ENCODE results near the gene SMIM8. TPM values are rescaled to one million over a fixed set of nuclear protein-coding genes. Genes with fewer than 3 reads are reported as not detected.

The SMIM8 gene
- total and polyA plus RNA-seq, 2 donors (not counting 1 experiment from before 2014, with no cell fraction given): 3.7 to 19.1 TPM

GRCh38 chr6:87364602-87365252, 42.3 kb downstream of the SMIM8 start:
- CTCF ChIA-PET: interaction anchor here (1.7 kb wide), 1 partner anchor 28 kb away, joined by 6 read pairs; no protein-coding TSS in a partner anchor
- Histone ChIP-seq H3K27ac (ENCODE audit: low read length in 2 of 2) (no peak overlapping the region), H3K36me3 (replicated peaks in 1 of 2; ENCODE audit: control extremely low read depth in 1 of 2, control insufficient read depth in 1 of 2, extremely low read depth in 1 of 2, insufficient read depth in 2 of 2, low read length in 1 of 2) (no peaks in the 10 kb centered on the region), H2AFZ (ENCODE audit: insufficient read depth, low read depth, low read length, poor library complexity, severe bottlenecking) (no peak overlapping the region), H3K27me3 (replicated peaks in 1 of 4; ENCODE audit: control extremely low read depth in 1 of 4, control insufficient read depth in 3 of 4, insufficient read depth in 4 of 4, low read length in 3 of 4) (no peaks in the 10 kb centered on the region), H3K4me1 (ENCODE audit: control insufficient read depth in 2 of 2, insufficient read depth in 2 of 2, low read length in 2 of 2) (no peaks in the 10 kb centered on the region), H3K4me3 (ENCODE audit: control extremely low read depth in 1 of 5, extremely low read depth in 1 of 5, insufficient read depth in 1 of 5, low read depth in 2 of 5, low read length in 4 of 5) (no peak overlapping the region), H3K79me2 (ENCODE audit: control insufficient read depth, insufficient read depth, low read length) (no peaks in the 10 kb centered on the region), H3K9ac (ENCODE audit: low read length) (no peak overlapping the region), H4K20me1 (ENCODE audit: control insufficient read depth, insufficient read depth, low read length, poor library complexity, severe bottlenecking) (no peaks in the 10 kb centered on the region), H3K9me3 (ENCODE audit: control extremely low read depth in 1 of 3, control insufficient read depth in 2 of 3, insufficient read depth in 1 of 3, low read length in 2 of 3) (peaks cover 0 to 13% (median 2%) of the 10 kb centered on the region in 3 donors), H3K4me2 (replicated peaks; ENCODE audit: low read depth, low read length, poor library complexity, severe bottlenecking) (no peak overlapping the region)
- Mint-ChIP-seq H3K9me3 (ENCODE audit: insufficient read depth) (peaks cover 14% of the 10 kb centered on the region), H3K4me3 (no peak overlapping the region), H3K27ac (no peak overlapping the region), H3K27me3 (no peaks in the 10 kb centered on the region), H3K4me1 (no peaks in the 10 kb centered on the region)
- DNase-seq (no peak), ATAC-seq (ENCODE audit: low read depth) (no peak)
- POLR2A ChIA-PET: no interaction called here
- intact Hi-C loops (cut with micrococcal nuclease): no loop called here
- TF ChIP-seq CTCF (IDR thresholded peaks at IDR 0.05): no peak
- no peak for TF ChIP-seq EZH2 (IDR thresholded peaks at IDR 0.05; ENCODE audit: borderline replicate concordance, insufficient read depth, low read depth, low read length, poor library complexity, severe bottlenecking)
- 88% methylated on average over 1 of the region's 5 CpGs for WGBS (ENCODE audit: insufficient coverage)

- H2AFZ ChIP-seq (ENCODE audit: insufficient read depth, low read depth, low read length, poor library complexity, severe bottlenecking): no peak overlapping the region
- no peak overlapping the region for H3K27ac ChIP-seq (ENCODE audit: low read length in 2 of 2)
- H3K4me2 ChIP-seq (replicated peaks; ENCODE audit: low read depth, low read length, poor library complexity, severe bottlenecking): no peak overlapping the region
- H3K9me3 ChIP-seq (ENCODE audit: control extremely low read depth in 1 of 3, control insufficient read depth in 2 of 3, insufficient read depth in 1 of 3, low read length in 2 of 3): peaks cover 0 to 13% (median 2%) of the 10 kb centered on the region in 3 donors
- H4K20me1 ChIP-seq (ENCODE audit: control insufficient read depth, insufficient read depth, low read length, poor library complexity, severe bottlenecking): no peaks in the 10 kb centered on the region
- DNase-seq (no peak), ATAC-seq (ENCODE audit: low read depth) (no peak)
- ChIA-PET CTCF (no interaction called here), POLR2A (no interaction called here)
- H3K79me2 ChIP-seq (ENCODE audit: control insufficient read depth, insufficient read depth, low read length): no peaks in the 10 kb centered on the region
- H3K4me3 Mint-ChIP-seq: no peak overlapping the region
- TF ChIP-seq CTCF (IDR thresholded peaks at IDR 0.05): no peak
- TF ChIP-seq EZH2 (IDR thresholded peaks at IDR 0.05; ENCODE audit: borderline replicate concordance, insufficient read depth, low read depth, low read length, poor library complexity, severe bottlenecking): no peak
- no peak overlapping the region for H3K27ac Mint-ChIP-seq
- H3K9ac ChIP-seq (ENCODE audit: low read length): no peak overlapping the region
- no peak overlapping the region for H3K4me3 ChIP-seq (ENCODE audit: control extremely low read depth in 1 of 5, extremely low read depth in 1 of 5, insufficient read depth in 1 of 5, low read depth in 2 of 5, low read length in 4 of 5)
- intact Hi-C loops (cut with micrococcal nuclease): no loop called here
- H3K36me3 ChIP-seq (replicated peaks in 1 of 2; ENCODE audit: control extremely low read depth in 1 of 2, control insufficient read depth in 1 of 2, extremely low read depth in 1 of 2, insufficient read depth in 2 of 2, low read length in 1 of 2): no peaks in the 10 kb centered on the region
- WGBS (ENCODE audit: insufficient coverage): 100% methylated on average over 2 of the region's 4 CpGs
- no peaks in the 10 kb centered on the region for H3K27me3 ChIP-seq (replicated peaks in 1 of 4; ENCODE audit: control extremely low read depth in 1 of 4, control insufficient read depth in 3 of 4, insufficient read depth in 4 of 4, low read length in 3 of 4)
- no peaks in the 10 kb centered on the region for H3K27me3 Mint-ChIP-seq
- H3K4me1 Mint-ChIP-seq: no peaks in the 10 kb centered on the region
- no peaks in the 10 kb centered on the region for H3K4me1 ChIP-seq (ENCODE audit: control insufficient read depth in 2 of 2, insufficient read depth in 2 of 2, low read length in 2 of 2)
- peaks cover 16% of the 10 kb centered on the region for H3K9me3 Mint-ChIP-seq (ENCODE audit: insufficient read depth)
Observed at GRCh38 chr6:87366072-87366827, 43.9 kb downstream of the SMIM8 start.
